Measurements from ENCODE around the gene GSTK1. TPM values are rescaled to one million over a fixed set of nuclear protein-coding genes. Genes with fewer than 3 reads are reported as not detected.

Gene GSTK1
- total and polyA plus RNA-seq, 3 donors from 2014 or later, result 105 to 169 (median 136) TPM

DNA sequence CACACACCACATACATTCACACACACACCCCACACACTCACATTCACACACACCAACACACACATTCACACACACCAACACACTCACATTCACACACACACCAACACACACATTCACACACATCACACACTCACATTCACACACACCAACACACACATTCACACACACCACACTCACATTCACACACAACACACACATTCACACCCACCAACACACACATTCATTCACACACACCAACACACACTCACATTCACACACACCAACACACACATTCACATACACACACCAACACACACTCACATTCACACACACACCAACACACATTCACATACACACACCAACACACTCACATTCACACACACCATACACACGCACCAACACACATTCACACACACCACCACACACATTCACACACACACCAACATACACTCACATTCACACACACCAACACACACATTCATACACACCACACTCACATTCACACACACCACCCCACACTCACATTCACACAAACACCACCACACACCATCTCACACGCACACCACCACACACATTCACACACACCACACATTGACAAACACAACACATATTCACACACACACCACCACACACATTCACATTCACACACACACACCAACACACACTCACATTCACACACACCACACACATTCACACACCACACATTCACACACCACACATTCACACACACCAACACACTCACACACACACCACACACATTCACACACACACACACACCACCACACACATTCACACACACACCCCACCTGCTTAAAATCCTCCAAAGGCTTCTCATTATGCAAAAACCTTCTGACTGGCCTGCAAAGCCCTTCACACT lies 32.4 kb upstream of the GSTK1 start:
- intact Hi-C loops (cut with DNase I; ENCODE audit: low total_unique reads), result loop anchor here (10.0 kb wide), 1 partner anchor 184 kb away; no protein-coding TSS in a partner anchor
- H3K27me3 ChIP-seq, result no peaks in the 10 kb centered on the region
- no peaks in the 10 kb centered on the region for H3K4me1 ChIP-seq
- no peak overlapping the region for H3K27ac ChIP-seq
- H3K9me3 ChIP-seq, result no peaks in the 10 kb centered on the region
- no peaks in the 10 kb centered on the region for H3K36me3 ChIP-seq (ENCODE audit: low read depth, missing control alignments)
- TF ChIP-seq CTCF (IDR thresholded peaks at IDR 0.05) (no peak), POLR2A (IDR thresholded peaks at IDR 0.05) (no peak)
- H3K4me3 ChIP-seq, result no peak overlapping the region
- DNase-seq, result no peak
- 70 to 81% methylated on average over 2 of the region's 2 CpGs for WGBS, 2 donors

GRCh38 chr7:143233816-143234532 lies 29.3 kb upstream of the GSTK1 start:
- H3K27me3 ChIP-seq, result no peaks in the 10 kb centered on the region

DNA sequence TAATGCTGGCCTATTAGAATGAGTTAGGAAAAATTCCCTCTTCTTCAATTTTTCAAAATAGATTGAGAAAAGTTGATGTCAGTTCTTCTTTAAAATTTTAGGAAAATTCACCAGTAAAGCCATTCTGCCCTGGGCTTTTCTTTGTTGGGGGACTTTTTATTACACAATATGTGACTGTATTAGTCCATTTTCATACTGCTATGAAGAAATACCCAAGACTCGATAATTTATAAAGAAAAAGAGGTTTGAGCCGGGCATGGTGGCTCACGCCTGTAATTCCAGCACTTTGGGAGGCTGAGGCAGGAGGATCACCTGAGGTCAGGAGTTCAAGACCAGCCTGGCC lies 28.7 kb upstream of the GSTK1 start:
- intact Hi-C loops (cut with DNase I; ENCODE audit: low total_unique reads), result loop anchor here (10.0 kb wide), 1 partner anchor 180 kb away; no protein-coding TSS in a partner anchor
- H3K4me1 ChIP-seq, result no peaks in the 10 kb centered on the region
- no peak for TF ChIP-seq CTCF (IDR thresholded peaks at IDR 0.05)
- TF ChIP-seq POLR2A (IDR thresholded peaks at IDR 0.05), result no peak
- no peak overlapping the region for H3K27ac ChIP-seq
- no peaks in the 10 kb centered on the region for H3K9me3 ChIP-seq
- WGBS, 2 donors, result 86% methylated on average over 3 of the region's 3 CpGs
- H3K36me3 ChIP-seq (ENCODE audit: low read depth, missing control alignments), result no peaks in the 10 kb centered on the region
- H3K27me3 ChIP-seq, result no peaks in the 10 kb centered on the region
- no peak for DNase-seq
- no peak overlapping the region for H3K4me3 ChIP-seq

More at GRCh38 chr7:143233816-143234532, 29.3 kb upstream of the GSTK1 start:
- Histone ChIP-seq H3K4me1 (no peaks in the 10 kb centered on the region), H3K36me3 (ENCODE audit: low read depth, missing control alignments) (no peaks in the 10 kb centered on the region), H3K4me3 (no peak overlapping the region), H3K9me3 (no peaks in the 10 kb centered on the region), H3K27ac (no peak overlapping the region)
- intact Hi-C loops (cut with DNase I; ENCODE audit: low total_unique reads), result loop anchor here (10.0 kb wide), 1 partner anchor 181 kb away; no protein-coding TSS in a partner anchor
- no peak for TF ChIP-seq POLR2A (IDR thresholded peaks at IDR 0.05)
- TF ChIP-seq CTCF (IDR thresholded peaks at IDR 0.05), result no peak
- no peak for DNase-seq
- 89 to 100% methylated on average over 2 of the region's 2 CpGs for WGBS, 2 donors

- Histone ChIP-seq H3K4me3 (no peak overlapping the region), H3K27me3 (no peaks in the 10 kb centered on the region), H3K36me3 (ENCODE audit: low read depth, missing control alignments) (no peaks in the 10 kb centered on the region), H3K27ac (no peak overlapping the region), H3K9me3 (no peaks in the 10 kb centered on the region), H3K4me1 (no peaks in the 10 kb centered on the region)
- intact Hi-C loops (cut with DNase I; ENCODE audit: low total_unique reads), result loop anchor here (10.0 kb wide), 1 partner anchor 179 kb away; no protein-coding TSS in a partner anchor
- TF ChIP-seq CTCF (IDR thresholded peaks at IDR 0.05), result no peak
- no peak for TF ChIP-seq POLR2A (IDR thresholded peaks at IDR 0.05)
- DNase-seq, result no peak
- 42 to 46% methylated on average over 1 of the region's 1 CpG for WGBS, 2 donors
Observed at GRCh38 chr7:143235561-143235960, 27.7 kb upstream of the GSTK1 start.

All from testis (tissue), 3 donors.